ENCODE results near the gene MYRFL.

Gene MYRFL

GRCh38 chr12:69875416-69875935 lies 50.4 kb downstream of the MYRFL start:
- H2AFZ ChIP-seq (ENCODE audit: low read depth, low read length), result no peak overlapping the region
- H3K36me3 ChIP-seq (replicated peaks; ENCODE audit: low read depth, low read length), result no peaks in the 10 kb centered on the region
- H3K4me3 ChIP-seq (ENCODE audit: low read length), result no peak overlapping the region
- H3K4me2 ChIP-seq (ENCODE audit: low read length), result no peak overlapping the region
- TF ChIP-seq EZH2phosphoT487 (IDR thresholded peaks at IDR 0.05; ENCODE audit: low read depth) (no peak), CTCF (IDR thresholded peaks at IDR 0.05; ENCODE audit: low read depth, low read length) (no peak)
- H3K27me3 ChIP-seq (ENCODE audit: low read depth, low read length), result no peaks in the 10 kb centered on the region
- no peak overlapping the region for H3K9ac ChIP-seq (ENCODE audit: low read length)
- H3K4me1 ChIP-seq (ENCODE audit: low read length), result peaks cover 8% of the 10 kb centered on the region
- H4K20me1 ChIP-seq (ENCODE audit: insufficient read depth, low read length), result no peaks in the 10 kb centered on the region
- no peaks in the 10 kb centered on the region for H3K79me2 ChIP-seq (ENCODE audit: low read length)
- no peak overlapping the region for H3K27ac ChIP-seq (ENCODE audit: low read length)
- no peaks in the 10 kb centered on the region for H3K9me3 ChIP-seq (ENCODE audit: insufficient read depth, low read length)

- Histone ChIP-seq H3K27me3 (ENCODE audit: low read depth, low read length) (no peaks in the 10 kb centered on the region), H4K20me1 (ENCODE audit: insufficient read depth, low read length) (no peaks in the 10 kb centered on the region), H3K9ac (ENCODE audit: low read length) (peak overlapping the region; percentile 33; the same call in 1 of the 2 replicates), H3K4me2 (ENCODE audit: low read length) (peak overlapping the region; percentile 88), H3K27ac (ENCODE audit: low read length) (no peak overlapping the region), H3K9me3 (ENCODE audit: insufficient read depth, low read length) (no peaks in the 10 kb centered on the region), H3K36me3 (replicated peaks; ENCODE audit: low read depth, low read length) (no peaks in the 10 kb centered on the region), H3K79me2 (ENCODE audit: low read length) (no peaks in the 10 kb centered on the region), H3K4me1 (ENCODE audit: low read length) (peaks cover 8% of the 10 kb centered on the region), H3K4me3 (ENCODE audit: low read length) (peak overlapping the region; percentile 72), H2AFZ (ENCODE audit: low read depth, low read length) (peak overlapping the region; percentile 97)
- TF ChIP-seq EZH2phosphoT487 (IDR thresholded peaks at IDR 0.05; ENCODE audit: low read depth) (no peak), CTCF (IDR thresholded peaks at IDR 0.05; ENCODE audit: low read depth, low read length) (peak; percentile 95)
These were observed 54.3 kb downstream of the MYRFL start for GRCh38 chr12:69879007-69879960.

- H3K36me3 ChIP-seq (replicated peaks; ENCODE audit: low read depth, low read length), result no peaks in the 10 kb centered on the region
- H3K27me3 ChIP-seq (ENCODE audit: low read depth, low read length), result no peaks in the 10 kb centered on the region
- H3K27ac ChIP-seq (ENCODE audit: low read length), result no peak overlapping the region
- H3K4me1 ChIP-seq (ENCODE audit: low read length), result peaks cover 19% of the 10 kb centered on the region
- no peaks in the 10 kb centered on the region for H3K9me3 ChIP-seq (ENCODE audit: insufficient read depth, low read length)
- H3K9ac ChIP-seq (ENCODE audit: low read length), result no peak overlapping the region
- H3K4me3 ChIP-seq (ENCODE audit: low read length), result no peak overlapping the region
- TF ChIP-seq CTCF (IDR thresholded peaks at IDR 0.05; ENCODE audit: low read depth, low read length), result peak; percentile 13
- no peak for TF ChIP-seq EZH2phosphoT487 (IDR thresholded peaks at IDR 0.05; ENCODE audit: low read depth)
- no peaks in the 10 kb centered on the region for H3K79me2 ChIP-seq (ENCODE audit: low read length)
- no peak overlapping the region for H2AFZ ChIP-seq (ENCODE audit: low read depth, low read length)
- H3K4me2 ChIP-seq (ENCODE audit: low read length), result no peak overlapping the region
- no peaks in the 10 kb centered on the region for H4K20me1 ChIP-seq (ENCODE audit: insufficient read depth, low read length)
These were observed 55.5 kb downstream of the MYRFL start for GRCh38 chr12:69880571-69880970.

- no peak overlapping the region for H3K4me2 ChIP-seq (ENCODE audit: low read length)
- H3K9ac ChIP-seq (ENCODE audit: low read length), result no peak overlapping the region
- no peak for TF ChIP-seq CTCF (IDR thresholded peaks at IDR 0.05; ENCODE audit: low read depth, low read length)
- TF ChIP-seq EZH2phosphoT487 (IDR thresholded peaks at IDR 0.05; ENCODE audit: low read depth), result no peak
- H3K9me3 ChIP-seq (ENCODE audit: insufficient read depth, low read length), result no peaks in the 10 kb centered on the region
- no peaks in the 10 kb centered on the region for H4K20me1 ChIP-seq (ENCODE audit: insufficient read depth, low read length)
- peaks cover 27% of the 10 kb centered on the region for H3K4me1 ChIP-seq (ENCODE audit: low read length)
- H3K27ac ChIP-seq (ENCODE audit: low read length), result no peak overlapping the region
- no peak overlapping the region for H3K4me3 ChIP-seq (ENCODE audit: low read length)
- H3K27me3 ChIP-seq (ENCODE audit: low read depth, low read length), result no peaks in the 10 kb centered on the region
- H3K79me2 ChIP-seq (ENCODE audit: low read length), result no peaks in the 10 kb centered on the region
- H3K36me3 ChIP-seq (replicated peaks; ENCODE audit: low read depth, low read length), result no peaks in the 10 kb centered on the region
- no peak overlapping the region for H2AFZ ChIP-seq (ENCODE audit: low read depth, low read length)
These were observed 56.7 kb downstream of the MYRFL start for GRCh38 chr12:69881771-69882170.

Data from OCI-LY3 (cell line).